Stimulated activated CD4-positive, alpha-beta T cell treated with anti-CD3 and anti-CD28 coated beads, Interleukin-2, amount 100 ng/mL, for 48 hours (primary cell): ENCODE measurements around the gene LTBP4.
A peak's percentile ranks its signal among the peaks of the same experiment; 100 is the strongest.
"Not testable (repeated sequence)": the region's sequence is repeated elsewhere in the genome, so short reads cannot be mapped to it uniquely, and the experiment has no call there.

Source experiments
- DNase-seq, 2 donors: peaks; one replicate each; pipeline ENCODE4 v3.0.0-alpha.2; 2020

Gene LTBP4

DNA sequence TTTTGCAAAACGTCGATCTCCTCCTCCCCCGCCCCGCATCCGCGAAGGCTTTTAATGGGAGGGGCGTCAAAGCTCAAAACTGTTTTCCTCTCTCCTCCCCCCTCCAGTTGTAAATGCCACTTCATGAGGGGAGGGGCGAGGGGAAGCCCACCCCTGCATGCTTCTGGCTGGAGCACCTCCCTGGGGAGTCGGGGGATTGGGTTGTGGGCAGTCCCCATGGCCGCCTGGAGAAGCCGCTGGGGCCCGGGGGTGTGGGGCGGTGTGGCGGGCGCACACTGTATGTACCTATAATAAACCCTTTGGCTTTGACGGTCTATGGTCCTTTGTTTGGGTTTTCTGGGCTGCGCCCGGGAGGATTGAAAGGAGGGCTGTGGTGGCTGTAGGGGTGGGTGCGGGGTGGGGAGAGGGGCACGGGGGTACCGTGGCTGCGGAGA, 25.0 kb upstream of the LTBP4 start:
- DNase-seq, result no peak

DNA sequence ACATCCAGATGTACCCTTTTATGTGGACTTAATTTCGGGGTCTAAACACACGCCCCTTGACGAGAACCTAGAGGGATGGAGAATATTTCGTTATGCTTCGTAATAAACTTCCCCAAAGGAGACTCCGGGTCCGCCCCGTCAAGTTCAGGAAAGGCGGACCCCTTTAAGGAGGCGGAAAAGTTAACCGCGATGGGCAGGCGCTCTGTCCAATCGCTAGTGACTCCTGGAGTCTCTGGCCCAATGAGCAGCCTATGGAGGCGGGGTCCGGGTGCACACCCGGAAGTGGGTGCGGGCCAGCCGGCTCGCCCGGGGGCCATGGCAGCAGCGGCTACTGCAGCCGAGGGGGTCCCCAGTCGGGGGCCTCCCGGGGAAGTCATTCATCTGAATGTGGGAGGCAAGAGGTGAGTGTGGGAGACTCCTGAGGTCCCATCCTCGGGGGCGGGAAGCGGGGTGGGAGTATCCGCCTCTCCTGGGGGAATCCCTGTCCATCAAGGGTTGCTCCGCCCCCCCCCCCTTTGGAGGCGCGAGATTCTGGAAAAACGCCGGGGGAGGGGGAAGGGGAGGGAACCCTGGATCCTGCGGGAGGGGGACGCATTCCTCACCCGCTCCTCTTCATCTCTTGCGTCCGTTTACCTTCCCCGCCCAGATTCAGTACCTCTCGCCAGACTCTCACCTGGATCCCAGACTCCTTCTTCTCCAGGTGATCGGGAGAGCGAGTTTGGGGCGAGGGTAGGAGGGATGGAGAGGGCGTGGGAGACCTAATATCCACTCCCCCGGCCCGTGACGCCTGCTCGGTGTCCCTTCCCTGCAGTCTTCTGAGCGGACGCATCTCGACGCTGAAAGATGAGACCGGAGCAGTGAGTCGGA, 24.4 kb upstream of the LTBP4 start, which contains the start of gene SHKBP1:
TSS of gene SHKBP1 (plus strand) at position 289 of the 867 bp plus-strand sequence. CDS start at position 316, 27 bp downstream.
- peak; percentile 89 to 92 for DNase-seq

GRCh38 chr19:40578442-40578908, 22.7 kb upstream of the LTBP4 start:
- DNase-seq, result no peak

DNA sequence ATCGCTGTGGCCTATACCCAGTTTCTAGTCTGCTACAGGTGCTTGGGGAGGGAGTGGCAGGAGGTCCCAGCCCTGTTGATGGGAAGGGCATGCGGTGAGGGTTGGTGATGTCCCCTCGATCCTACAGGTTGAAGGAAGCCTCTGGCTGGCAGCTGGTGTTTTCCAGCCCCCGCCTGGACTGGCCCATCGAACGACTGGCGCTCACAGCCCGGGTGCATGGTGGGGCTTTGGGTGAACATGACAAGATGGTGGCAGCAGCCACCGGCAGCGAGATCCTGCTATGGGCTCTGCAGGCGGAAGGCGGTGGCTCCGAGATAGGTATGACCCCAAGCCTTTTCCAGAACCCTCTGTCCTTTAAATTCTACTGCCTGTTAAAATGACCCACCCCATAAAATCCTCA, 20.6 kb upstream of the LTBP4 start:
- no peak for DNase-seq

- DNase-seq, result no peak
Measured at GRCh38 chr19:40581531-40581930, 19.6 kb upstream of the LTBP4 start.

DNA sequence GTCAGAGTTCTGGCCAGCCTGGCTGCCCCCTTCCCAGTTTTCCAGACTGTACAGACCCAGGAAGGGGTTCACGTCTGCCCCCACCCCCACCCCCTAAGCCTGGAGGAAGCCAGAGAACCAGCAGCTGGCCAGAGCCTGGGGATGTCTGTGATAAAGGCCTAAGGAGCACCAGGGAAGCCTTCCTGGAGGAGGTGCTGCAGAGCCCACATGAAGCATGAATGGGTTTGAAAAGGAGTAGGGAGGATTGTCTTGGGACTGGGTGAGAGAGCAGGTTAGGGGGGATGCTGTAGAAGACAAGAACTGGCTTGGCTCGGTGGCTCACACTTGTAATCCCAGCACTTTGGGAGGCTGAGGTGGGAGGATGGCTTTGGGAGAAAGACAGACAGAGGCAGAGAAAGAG, 18.7 kb upstream of the LTBP4 start:
- DNase-seq, result no peak

DNA sequence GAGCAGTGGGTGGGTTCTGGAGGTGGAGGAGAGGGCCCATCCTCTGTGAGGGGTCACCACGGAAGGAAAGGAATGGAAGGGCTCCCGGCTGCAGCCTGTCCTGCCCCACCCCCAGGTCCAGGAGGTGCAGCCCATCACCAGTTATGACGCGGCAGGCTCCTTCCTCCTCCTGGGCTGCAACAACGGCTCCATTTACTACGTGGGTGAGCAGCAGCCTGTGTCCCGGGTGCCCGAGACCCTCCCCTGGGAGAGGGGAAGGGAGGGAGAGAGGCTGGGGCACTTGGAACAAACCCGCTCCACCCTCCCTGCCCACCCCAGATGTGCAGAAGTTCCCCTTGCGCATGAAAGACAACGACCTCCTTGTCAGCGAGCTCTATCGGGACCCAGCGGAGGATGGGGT, 17.9 kb upstream of the LTBP4 start:
- DNase-seq, result no peak

DNA sequence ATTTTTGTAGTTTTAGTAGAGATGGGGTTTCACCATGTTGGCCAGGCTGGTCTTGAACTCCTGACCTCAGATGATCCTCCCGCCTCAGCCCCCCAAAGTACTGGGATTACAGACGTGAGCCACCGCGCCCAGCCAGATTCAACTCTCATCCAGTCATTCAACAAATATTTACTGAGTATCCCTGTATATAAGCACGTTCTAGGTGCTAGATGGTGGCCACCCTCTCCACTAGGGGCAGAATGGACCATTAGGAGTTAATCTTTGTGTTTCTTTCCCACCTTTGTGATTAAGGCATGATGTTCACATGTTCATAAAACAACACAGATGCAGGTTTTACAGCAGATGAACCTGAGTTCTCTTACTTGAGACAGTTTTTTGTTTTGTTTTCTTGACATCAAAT, 17.2 kb upstream of the LTBP4 start:
- no peak for DNase-seq

DNA sequence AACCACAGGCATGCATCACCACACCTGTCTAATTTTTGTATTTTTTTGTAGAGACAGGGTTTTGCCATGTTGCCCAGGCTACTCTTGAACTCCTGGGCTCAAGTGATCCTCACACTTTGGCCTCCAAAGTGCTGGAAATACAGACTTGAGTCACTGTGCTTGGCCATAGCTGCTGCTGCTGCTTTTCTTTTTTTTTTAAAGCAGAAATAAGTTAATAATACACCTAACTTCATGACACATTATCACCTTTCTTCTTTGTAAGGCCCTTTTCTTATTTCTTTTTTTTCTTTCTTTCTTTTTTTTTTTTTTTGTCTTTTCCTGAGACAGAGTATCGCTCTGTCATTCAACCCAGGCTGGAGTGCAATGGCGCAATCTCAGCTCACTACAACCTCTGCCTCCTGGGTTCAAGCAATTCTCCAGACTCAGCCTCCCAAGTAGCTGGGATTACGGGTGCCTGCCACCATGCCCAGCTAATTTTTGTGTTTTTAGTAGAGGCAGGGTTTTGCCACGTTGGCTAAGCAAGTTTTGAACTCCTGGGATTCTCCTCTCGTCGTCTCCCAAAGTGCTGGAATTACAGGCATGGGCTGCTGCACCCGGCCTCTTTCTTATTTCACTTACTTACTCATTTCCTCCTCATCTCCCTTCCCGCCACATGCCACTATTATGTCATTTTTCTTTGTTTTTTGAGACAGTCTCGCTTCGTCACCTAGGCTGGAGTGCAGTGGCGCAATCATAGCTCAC, 15.8 kb upstream of the LTBP4 start:
- no peak for DNase-seq

DNA sequence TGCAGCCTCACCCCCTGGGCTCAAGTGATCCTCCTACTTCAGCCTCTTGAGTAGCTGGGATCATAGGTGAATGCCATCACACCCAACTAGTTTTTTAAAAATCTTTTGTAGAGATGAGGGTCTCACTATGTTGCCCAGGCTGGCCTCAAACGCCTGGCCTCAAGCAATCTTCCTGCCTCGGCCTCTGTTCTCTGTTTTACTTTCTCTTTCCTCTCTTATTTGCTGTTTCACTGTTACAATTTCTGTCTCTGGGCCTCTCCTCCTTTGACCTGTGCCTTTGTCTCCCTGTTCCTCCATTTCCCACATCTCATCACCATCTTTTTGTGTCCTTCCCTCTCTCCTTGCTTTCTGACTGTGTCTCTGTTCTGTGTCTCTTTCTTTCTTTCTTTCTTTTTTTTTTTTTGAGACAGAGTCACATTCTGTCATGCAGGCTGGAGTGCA, 15.2 kb upstream of the LTBP4 start:
- DNase-seq, result no peak

GRCh38 chr19:40586611-40587010, 14.6 kb upstream of the LTBP4 start:
- DNase-seq, result no peak

- DNase-seq, result no peak
Measured at GRCh38 chr19:40588110-40588854, 12.9 kb upstream of the LTBP4 start.

DNA sequence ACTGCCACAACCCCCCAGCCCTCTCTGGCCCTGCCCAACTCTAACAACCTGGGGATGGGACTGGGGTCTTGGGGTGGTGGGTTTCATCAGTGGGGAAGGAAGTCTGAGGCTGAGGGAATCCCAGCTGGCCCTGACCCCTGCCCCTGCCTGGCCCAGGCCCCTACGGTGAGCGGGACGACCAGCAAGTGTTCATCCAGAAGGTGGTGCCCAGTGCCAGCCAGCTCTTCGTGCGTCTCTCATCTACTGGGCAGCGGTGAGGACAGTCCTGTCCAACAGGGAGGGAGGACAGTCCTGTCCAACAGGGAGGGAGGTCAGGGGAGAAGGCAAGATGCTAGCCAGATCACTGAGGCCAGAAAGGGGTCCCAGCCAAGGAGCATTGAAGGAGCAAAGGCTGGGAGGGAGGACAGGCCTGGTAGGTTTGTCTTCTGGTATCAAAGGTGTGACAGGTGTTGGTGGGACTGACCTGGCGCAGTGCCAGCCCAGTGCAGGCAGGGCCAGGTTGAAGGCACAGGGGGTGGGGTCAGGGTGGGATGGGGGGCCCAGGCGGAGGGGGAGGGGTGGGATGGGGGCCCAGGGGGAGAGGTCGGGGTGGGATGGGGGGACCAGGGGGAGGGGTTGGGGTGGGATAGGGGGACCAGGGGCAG, 12.1 kb upstream of the LTBP4 start:
- DNase-seq, result no peak

DNA sequence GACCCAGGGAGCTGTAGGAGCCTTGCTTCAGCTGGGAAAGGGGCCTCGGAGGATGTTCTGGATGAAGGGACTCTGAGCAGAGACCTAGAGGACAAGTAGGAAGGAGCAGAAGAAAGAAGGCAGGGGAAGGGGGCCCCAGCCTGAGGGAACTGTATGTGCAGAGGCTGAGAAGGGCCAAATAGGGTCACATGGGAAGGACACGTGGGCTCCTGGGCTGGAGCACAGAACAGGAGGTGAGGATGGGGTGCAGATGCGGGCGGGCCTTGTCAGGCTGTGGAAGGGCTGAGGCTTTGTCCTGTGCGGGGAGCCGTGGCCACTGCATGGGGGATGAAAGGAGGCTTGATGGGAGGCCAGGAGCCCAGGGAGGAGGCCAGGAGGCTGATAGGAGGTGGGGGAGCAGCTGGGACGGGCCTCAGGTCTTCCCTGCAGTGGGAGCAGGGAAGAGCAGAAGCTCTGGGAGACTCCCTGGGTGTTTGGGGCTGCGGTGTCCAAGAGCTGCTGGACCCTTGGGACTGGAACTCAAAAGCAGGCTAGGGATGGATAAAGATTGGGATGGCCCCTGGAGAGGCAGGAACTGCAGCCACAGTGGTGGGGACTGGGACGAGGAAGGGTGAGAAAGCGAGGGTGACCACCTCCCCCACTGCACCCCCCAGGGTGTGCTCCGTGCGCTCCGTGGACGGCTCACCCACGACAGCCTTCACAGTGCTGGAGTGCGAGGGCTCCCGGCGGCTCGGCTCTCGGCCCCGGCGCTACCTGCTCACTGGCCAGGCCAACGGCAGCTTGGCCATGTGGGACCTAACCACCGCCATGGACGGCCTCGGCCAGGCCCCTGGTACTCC, 11.4 kb upstream of the LTBP4 start:
- DNase-seq, result no peak

DNA sequence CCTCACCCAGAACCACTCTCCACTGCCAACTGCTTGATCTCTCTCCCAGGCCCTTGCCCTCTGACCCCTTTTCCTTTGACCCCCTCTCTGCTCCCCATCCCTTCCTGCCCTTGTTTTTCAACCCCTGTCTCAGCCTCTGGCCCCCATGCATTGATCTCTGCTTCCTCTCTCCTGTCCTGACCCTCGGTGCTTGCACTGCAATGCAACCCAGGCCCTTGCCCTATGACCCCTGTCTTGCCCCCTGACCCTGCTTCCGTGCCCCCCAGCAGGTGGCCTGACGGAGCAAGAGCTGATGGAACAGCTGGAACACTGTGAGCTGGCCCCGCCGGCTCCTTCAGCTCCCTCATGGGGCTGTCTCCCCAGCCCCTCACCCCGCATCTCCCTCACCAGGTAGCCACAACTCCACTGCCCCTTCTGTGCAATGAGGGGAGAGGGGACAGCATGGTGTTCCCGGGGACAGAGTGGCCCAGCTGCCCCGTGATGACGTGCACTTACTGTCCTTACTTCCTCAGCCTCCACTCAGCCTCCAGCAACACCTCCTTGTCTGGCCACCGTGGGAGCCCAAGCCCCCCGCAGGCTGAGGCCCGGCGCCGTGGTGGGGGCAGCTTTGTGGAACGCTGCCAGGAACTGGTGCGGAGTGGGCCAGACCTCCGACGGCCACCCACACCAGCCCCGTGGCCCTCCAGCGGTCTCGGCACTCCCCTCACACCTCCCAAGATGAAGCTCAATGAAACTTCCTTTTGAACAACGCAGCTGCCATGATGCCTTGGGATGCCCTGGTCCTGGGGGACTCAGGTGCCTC, 10.5 kb upstream of the LTBP4 start:
- DNase-seq, result no peak

- DNase-seq, result not testable (repeated sequence)
Measured at GRCh38 chr19:40591724-40592123, 9.4 kb upstream of the LTBP4 start.

- DNase-seq, result no peak
Measured at GRCh38 chr19:40592170-40592569, 9.0 kb upstream of the LTBP4 start.

GRCh38 chr19:40594255-40594654, 6.9 kb upstream of the LTBP4 start:
- DNase-seq, result no peak

DNA sequence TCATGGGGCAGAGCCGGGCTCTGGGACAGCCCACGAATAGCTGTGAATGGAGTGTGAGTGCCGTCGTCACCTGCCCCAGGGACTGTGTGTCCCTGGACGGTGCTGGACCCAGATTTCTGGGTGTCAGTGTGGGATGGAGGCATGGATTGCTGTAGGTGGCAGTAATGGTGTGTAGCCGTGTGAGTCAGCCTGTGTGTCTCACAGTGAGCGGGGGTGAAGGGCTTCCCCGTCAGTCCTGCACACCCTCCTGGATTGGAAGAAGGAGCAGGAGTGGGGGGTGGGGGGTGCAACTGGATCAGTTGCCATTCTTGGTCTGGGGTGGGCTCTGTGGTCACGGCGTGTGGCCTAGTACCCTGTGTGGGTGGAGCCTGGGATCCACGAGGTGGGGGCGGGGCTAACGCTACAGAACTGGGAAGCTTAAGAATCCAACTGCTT, 6.5 kb upstream of the LTBP4 start:
- DNase-seq, result no peak

DNA sequence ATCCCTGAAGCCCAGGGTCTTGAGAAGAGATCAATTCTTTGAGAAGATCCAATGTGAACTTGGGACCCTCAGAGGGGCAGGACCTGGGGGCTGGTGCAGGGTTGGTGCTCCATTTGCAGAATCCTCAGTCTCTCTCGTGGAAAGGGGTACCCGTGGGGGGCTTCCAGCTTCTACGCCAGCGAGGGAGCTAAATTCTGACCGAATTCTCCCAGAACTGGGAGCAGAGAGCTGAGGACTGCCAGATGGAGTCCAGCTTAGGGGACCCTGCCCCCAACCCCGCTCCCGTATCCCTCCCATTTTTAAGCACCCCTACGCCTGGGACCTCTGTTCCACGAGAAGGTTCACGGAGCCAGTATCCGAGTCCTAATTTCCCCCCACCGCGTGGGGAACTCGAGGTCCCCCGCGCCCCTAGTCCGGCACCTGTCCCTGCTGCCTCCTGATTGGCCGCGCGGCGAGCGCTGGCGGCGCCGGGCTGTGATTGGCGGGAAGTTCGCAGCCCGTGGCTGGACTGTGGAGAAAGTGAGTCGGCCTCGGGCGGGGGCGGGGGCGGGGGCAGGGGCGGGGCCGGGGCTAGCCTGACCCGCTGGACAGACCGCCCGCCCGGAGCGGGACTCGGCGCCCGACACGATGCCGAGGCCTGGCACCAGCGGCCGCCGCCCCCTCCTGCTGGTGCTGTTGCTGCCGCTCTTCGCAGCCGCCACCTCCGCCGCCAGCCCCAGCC, 4.4 kb upstream of the LTBP4 start:
- no peak for DNase-seq
